Smooth muscle cell (in vitro differentiated cells): ENCODE data around the gene PTPRG. TPM values are rescaled to one million over a fixed set of nuclear protein-coding genes. Genes with fewer than 3 reads are reported as not detected.
"Not testable (repeated sequence)": the region's sequence is repeated elsewhere in the genome, so short reads cannot be mapped to it uniquely, and the experiment has no call there.

Source experiments
- DNase-seq: peaks from one replicate; lab custom pipeline; 2025; ENCODE audit not compliant: unreplicated experiment; lab: John Stamatoyannopoulos, UW
- H2AFZ ChIP-seq: fragments of 200-600 bp; sonication (generic); 2 replicates; pipeline ENCODE4 v1.6.0; 2016; ENCODE audit warnings: antibody characterized with exemption, low read depth, mild to moderate bottlenecking
- H3F3A ChIP-seq: fragments of 200-600 bp; sonication (generic); 2 replicates; pipeline ENCODE4 v1.6.0; 2017; ENCODE audit warnings: antibody characterized with exemption, low read depth
- H3K27ac ChIP-seq: fragments of 200-600 bp; sonication (generic); 2 replicates; pipeline ENCODE4 v1.5.1; 2016; ENCODE audit warnings: low read depth, mild to moderate bottlenecking
- H3K27me3 ChIP-seq: fragments of 200-600 bp; sonication (generic); 2 replicates; pipeline ENCODE4 v1.6.1; 2016; ENCODE audit warnings: low read depth, mild to moderate bottlenecking
- H3K36me3 ChIP-seq: fragments of 200-600 bp; sonication (generic); 2 replicates; pipeline ENCODE4 v1.5.1; 2016; ENCODE audit warnings: low read depth
- H3K4me1 ChIP-seq: fragments of 200-600 bp; sonication (generic); 2 replicates; pipeline ENCODE4 v1.5.1; 2016; ENCODE audit warnings: low read depth
- H3K4me2 ChIP-seq: fragments of 200-600 bp; sonication (generic); 2 replicates; pipeline ENCODE4 v1.6.0; 2016; ENCODE audit warnings: mild to moderate bottlenecking
- H3K4me3 ChIP-seq: fragments of 200-600 bp; sonication (generic); 2 replicates; pipeline ENCODE4 v1.5.1; 2016; ENCODE audit warnings: mild to moderate bottlenecking
- H3K79me2 ChIP-seq: fragments of 200-600 bp; sonication (generic); 2 replicates; pipeline ENCODE4 v1.6.0; 2016; ENCODE audit warnings: low read depth, mild to moderate bottlenecking
- H3K9ac ChIP-seq: fragments of 200-600 bp; sonication (generic); 2 replicates; pipeline ENCODE4 v1.6.0; 2016; ENCODE audit warnings: low read depth
- H3K9me3 ChIP-seq: fragments of 200-600 bp; sonication (generic); replicated peaks from 2 replicates; pipeline ENCODE4 v1.5.1; 2016; ENCODE audit warnings: low read depth
- H4K20me1 ChIP-seq: fragments of 200-600 bp; sonication (generic); 2 replicates; pipeline ENCODE4 v1.6.0; 2016; ENCODE audit warnings: low read depth
- WGBS: methylation state at CpG from one replicate; pipeline ENCODE4 v1.1.7; 2016; ENCODE audit warnings: low lambda C conversion rate; 5-methylcytosine and 5-hydroxymethylcytosine counted together
- polyA plus RNA-seq: library from polyadenylated mRNA; unstranded; fragments of >200 nt; fragmentation: Nextera tagmentation; extraction: Ambion mirVana; gene quantifications from 2 replicates; pipeline ENCODE4 v1.2.1, GENCODE V29; 2016
- total RNA-seq: library from RNA; depleted of rRNA; stranded (reverse); fragments of >200 nt; gene quantifications from 2 replicates; pipeline ENCODE4 v1.2.3, GENCODE V29; 2014
- TF ChIP-seq, protein P1 (sequence below): fragments of 200-600 bp; sonication (generic); IDR thresholded peaks from 2 replicates; pipeline ENCODE4 v1.5.1; 2017; ENCODE audit warnings: borderline replicate concordance, mild to moderate bottlenecking, antibody characterized with exemption; ENCODE audit not compliant: insufficient read depth, poor library complexity, severe bottlenecking

Gene PTPRG
- total and polyA plus RNA-seq, 2 experiments from 2014 or later = 21.2 to 87.3 TPM

DNA sequence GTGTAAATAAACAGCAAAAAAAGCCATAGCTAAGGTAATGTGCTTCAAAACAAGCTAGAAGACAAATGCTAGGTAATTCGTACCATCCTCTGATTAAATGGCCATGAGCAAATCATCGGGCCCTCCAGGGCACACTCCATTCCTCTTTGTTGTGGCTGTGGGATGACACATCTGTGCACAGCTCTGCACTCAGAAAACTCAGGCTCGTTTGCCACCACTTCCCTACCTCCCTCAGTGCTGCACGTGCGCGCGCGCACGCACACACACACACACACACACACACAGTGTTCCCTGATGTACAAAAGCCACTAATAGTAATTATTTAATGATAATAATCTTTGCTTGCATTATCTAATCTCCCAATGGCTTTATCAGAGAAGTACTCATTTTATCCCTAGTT lies 475.4 kb downstream of the PTPRG start:
- no peak overlapping the region for H3K4me2 ChIP-seq
- H4K20me1 ChIP-seq = peaks cover 54% of the 10 kb centered on the region
- no peak for DNase-seq
- H3F3A ChIP-seq = no peaks in the 10 kb centered on the region
- H3K79me2 ChIP-seq = no peaks in the 10 kb centered on the region
- TF ChIP-seq, protein P1, sequence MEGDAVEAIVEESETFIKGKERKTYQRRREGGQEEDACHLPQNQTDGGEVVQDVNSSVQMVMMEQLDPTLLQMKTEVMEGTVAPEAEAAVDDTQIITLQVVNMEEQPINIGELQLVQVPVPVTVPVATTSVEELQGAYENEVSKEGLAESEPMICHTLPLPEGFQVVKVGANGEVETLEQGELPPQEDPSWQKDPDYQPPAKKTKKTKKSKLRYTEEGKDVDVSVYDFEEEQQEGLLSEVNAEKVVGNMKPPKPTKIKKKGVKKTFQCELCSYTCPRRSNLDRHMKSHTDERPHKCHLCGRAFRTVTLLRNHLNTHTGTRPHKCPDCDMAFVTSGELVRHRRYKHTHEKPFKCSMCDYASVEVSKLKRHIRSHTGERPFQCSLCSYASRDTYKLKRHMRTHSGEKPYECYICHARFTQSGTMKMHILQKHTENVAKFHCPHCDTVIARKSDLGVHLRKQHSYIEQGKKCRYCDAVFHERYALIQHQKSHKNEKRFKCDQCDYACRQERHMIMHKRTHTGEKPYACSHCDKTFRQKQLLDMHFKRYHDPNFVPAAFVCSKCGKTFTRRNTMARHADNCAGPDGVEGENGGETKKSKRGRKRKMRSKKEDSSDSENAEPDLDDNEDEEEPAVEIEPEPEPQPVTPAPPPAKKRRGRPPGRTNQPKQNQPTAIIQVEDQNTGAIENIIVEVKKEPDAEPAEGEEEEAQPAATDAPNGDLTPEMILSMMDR = no peak
- no peak overlapping the region for H3K4me3 ChIP-seq
- WGBS = 88% methylated on average over 9 of the region's 9 CpGs
- H3K27ac ChIP-seq = no peak overlapping the region
- H2AFZ ChIP-seq = no peak overlapping the region
- no peaks in the 10 kb centered on the region for H3K9me3 ChIP-seq
- no peaks in the 10 kb centered on the region for H3K4me1 ChIP-seq
- no peaks in the 10 kb centered on the region for H3K36me3 ChIP-seq
- no peaks in the 10 kb centered on the region for H3K27me3 ChIP-seq
- H3K9ac ChIP-seq = no peak overlapping the region

DNA sequence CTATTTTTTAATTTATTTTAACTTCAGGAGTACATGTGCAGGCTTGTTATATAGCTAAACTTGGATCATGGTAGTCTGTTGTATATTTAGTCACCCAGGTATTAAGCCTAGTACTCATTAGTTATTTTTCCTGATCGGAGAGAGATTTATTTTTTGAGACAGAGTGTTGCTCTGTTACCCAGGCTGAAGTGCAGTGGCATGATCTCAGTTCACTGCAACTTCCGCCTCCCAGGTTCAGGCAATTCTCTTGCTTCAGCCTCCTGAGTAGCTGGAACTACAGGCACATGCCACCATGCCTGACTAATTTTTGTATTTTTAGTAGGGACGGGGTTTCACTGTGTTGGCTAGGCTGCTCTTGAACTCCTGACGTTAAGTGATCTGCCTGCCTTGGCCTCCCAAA lies 477.4 kb downstream of the PTPRG start:
- H3K27ac ChIP-seq, H3K9ac ChIP-seq, H3K9me3 ChIP-seq, H3F3A ChIP-seq, H3K4me1 ChIP-seq, H3K27me3 ChIP-seq, DNase-seq, H3K4me2 ChIP-seq, H3K4me3 ChIP-seq, H2AFZ ChIP-seq, H3K36me3 ChIP-seq, H3K79me2 ChIP-seq: not testable (repeated sequence)
- WGBS = 96% methylated on average over 4 of the region's 4 CpGs
- peaks cover 58% of the 10 kb centered on the region for H4K20me1 ChIP-seq

DNA sequence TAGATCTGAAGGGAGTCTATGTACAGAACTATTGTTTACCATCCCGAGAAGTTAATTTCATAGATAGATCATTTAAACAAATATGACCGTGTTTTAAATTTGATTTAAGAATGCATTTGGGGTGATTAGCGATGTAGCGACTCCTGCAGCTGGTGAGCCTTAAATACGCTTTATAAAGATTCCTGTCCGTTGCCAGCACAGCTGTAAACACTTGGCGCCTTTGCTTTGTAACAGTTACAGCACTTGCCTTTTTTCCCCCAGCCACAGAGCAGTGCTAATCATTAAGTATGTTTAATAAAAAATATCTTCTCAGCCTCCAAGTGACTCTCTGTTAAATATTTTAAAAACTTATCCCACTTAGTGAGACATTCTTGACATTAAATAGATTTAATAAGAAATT lies 478.2 kb downstream of the PTPRG start:
- no peak overlapping the region for H3K9ac ChIP-seq
- no peak for DNase-seq
- WGBS = 96% methylated on average over 7 of the region's 7 CpGs

DNA sequence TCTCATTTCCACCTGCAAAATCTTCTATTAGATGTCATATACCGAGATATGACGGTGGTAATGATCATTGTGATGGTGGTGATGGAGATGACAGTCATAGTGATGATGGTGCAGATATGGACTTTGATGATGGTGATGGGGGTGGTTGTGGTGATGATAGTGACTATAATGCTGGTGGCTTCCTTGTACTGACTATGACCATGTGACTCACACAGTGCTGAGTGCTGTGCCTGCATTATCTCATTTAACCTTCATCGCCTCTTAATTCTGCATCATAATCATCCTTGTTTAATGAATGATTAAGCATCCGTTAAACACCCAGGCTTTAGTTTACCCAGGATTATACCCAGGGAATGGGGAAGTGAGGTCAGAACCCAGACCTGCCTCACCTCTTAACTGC lies 480.3 kb downstream of the PTPRG start:
- no peaks in the 10 kb centered on the region for H3K36me3 ChIP-seq
- no peaks in the 10 kb centered on the region for H3K79me2 ChIP-seq
- H3K9ac ChIP-seq = no peak overlapping the region
- H3K9me3 ChIP-seq = no peaks in the 10 kb centered on the region
- TF ChIP-seq, protein P1 = no peak
- no peaks in the 10 kb centered on the region for H3F3A ChIP-seq
- no peak overlapping the region for H3K4me3 ChIP-seq
- no peak overlapping the region for H3K27ac ChIP-seq
- no peaks in the 10 kb centered on the region for H3K27me3 ChIP-seq
- H2AFZ ChIP-seq = no peak overlapping the region
- peaks cover 51% of the 10 kb centered on the region for H4K20me1 ChIP-seq
- no peak overlapping the region for H3K4me2 ChIP-seq
- no peak for DNase-seq
- no peaks in the 10 kb centered on the region for H3K4me1 ChIP-seq
- WGBS = 79% methylated on average over 4 of the region's 4 CpGs

More for the DNA sequence above, 478.2 kb downstream of the PTPRG start:
- Histone ChIP-seq H3K9me3 (no peaks in the 10 kb centered on the region), H3K4me1 (no peaks in the 10 kb centered on the region), H3F3A (no peaks in the 10 kb centered on the region), H3K27me3 (no peaks in the 10 kb centered on the region), H3K4me2 (no peak overlapping the region), H2AFZ (no peak overlapping the region), H3K36me3 (no peaks in the 10 kb centered on the region), H4K20me1 (peaks cover 51% of the 10 kb centered on the region), H3K79me2 (no peaks in the 10 kb centered on the region), H3K4me3 (no peak overlapping the region), H3K27ac (no peak overlapping the region)
- TF ChIP-seq, protein P1 = no peak
